Retinal pigment epithelial cell (primary cell): Measurements from ENCODE around the gene SLC6A9.

Experiments used
- DNase-seq: peaks from one replicate; pipeline ENCODE4 v3.0.0-alpha.2; 2010; ENCODE audit warnings: low read depth
- H3K4me3 ChIP-seq: 2 replicates; pipeline ENCODE4 v1.5.1; 2011; ENCODE audit warnings: mild to moderate bottlenecking, low read length, control low read depth, moderate library complexity
- TF ChIP-seq, protein P1 (sequence below): conservative IDR thresholded peaks from 2 replicates; pipeline ENCODE4 v1.5.1; 2011; ENCODE audit warnings: low read depth, low read length, control low read depth, inconsistent platforms

The SLC6A9 gene

DNA sequence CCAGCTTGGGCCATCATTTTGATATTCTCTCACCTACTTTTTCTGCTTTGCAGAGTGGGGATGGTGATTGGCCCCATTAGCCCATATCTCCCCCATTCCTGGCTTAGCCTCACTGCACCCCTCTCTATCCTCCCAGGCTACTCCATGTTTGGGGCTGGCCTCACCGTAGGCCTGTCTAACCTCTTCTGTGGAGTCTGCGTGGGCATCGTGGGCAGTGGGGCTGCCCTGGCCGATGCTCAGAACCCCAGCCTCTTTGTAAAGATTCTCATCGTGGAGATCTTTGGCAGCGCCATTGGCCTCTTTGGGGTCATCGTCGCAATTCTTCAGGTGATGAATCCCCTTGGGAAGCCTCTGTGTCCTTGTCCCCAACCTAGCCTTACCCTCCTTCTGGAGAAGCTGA is 54.4 kb downstream of the SLC6A9 start:
- DNase-seq: no peak
- no peak overlapping the region for H3K4me3 ChIP-seq
- TF ChIP-seq, protein P1, sequence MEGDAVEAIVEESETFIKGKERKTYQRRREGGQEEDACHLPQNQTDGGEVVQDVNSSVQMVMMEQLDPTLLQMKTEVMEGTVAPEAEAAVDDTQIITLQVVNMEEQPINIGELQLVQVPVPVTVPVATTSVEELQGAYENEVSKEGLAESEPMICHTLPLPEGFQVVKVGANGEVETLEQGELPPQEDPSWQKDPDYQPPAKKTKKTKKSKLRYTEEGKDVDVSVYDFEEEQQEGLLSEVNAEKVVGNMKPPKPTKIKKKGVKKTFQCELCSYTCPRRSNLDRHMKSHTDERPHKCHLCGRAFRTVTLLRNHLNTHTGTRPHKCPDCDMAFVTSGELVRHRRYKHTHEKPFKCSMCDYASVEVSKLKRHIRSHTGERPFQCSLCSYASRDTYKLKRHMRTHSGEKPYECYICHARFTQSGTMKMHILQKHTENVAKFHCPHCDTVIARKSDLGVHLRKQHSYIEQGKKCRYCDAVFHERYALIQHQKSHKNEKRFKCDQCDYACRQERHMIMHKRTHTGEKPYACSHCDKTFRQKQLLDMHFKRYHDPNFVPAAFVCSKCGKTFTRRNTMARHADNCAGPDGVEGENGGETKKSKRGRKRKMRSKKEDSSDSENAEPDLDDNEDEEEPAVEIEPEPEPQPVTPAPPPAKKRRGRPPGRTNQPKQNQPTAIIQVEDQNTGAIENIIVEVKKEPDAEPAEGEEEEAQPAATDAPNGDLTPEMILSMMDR: no peak

DNA sequence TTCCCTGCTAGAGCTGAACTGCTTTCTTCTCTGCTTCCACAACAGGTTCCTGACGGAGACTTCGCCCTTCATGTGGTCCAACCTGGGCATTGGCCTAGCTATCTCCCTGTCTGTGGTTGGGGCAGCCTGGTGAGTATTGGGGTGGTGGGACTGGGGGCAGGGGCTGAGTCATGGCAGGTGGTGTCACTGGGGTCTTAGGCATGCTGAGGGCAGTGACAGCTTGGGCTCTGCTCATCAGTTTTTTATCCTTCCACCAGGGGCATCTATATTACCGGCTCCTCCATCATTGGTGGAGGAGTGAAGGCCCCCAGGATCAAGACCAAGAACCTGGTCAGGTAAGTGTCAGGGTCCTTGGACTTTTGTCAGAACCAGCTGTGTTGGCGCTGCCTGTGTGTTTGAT is 55.2 kb downstream of the SLC6A9 start:
- peak overlapping the region; percentile 84 for H3K4me3 ChIP-seq
- no peak for DNase-seq
- TF ChIP-seq, protein P1: no peak

DNA sequence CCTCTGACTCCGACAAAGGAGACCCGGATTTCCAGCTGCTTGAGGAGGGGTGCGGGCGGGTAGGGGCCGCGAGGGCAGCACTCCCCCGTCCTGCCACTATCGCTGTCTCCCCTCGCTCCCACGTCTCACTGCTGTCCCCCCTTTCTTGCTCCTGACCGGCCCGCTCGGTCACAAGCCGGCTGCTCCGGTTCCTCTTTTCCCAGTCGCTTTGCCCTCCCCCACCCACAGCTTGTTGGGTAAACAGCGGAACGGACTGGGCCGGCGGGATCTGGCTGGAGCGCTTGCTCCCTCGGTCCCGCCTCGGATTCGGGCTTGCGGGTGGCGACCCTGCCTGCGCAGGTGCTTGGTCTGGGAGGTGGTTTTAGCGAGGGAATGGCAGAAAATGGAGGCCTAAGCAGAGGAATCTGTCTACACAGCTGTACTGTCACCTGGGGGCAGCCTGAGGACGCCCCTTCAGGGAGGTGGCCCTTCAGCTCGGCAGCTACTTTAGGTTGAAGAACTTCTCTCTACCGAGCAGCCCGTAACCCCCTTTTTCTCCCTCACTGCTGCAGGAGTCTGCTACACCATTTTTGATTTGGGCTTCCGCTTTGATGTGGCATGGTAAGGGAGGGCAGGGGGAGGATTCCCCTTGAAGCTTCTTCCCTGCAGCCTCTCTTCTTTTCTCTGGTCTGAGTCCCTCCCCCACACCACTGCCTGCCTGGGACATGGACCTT is 55.9 kb downstream of the SLC6A9 start:
- TF ChIP-seq, protein P1: no peak
- peak overlapping the region; percentile 84 for H3K4me3 ChIP-seq
- DNase-seq: no peak

DNA sequence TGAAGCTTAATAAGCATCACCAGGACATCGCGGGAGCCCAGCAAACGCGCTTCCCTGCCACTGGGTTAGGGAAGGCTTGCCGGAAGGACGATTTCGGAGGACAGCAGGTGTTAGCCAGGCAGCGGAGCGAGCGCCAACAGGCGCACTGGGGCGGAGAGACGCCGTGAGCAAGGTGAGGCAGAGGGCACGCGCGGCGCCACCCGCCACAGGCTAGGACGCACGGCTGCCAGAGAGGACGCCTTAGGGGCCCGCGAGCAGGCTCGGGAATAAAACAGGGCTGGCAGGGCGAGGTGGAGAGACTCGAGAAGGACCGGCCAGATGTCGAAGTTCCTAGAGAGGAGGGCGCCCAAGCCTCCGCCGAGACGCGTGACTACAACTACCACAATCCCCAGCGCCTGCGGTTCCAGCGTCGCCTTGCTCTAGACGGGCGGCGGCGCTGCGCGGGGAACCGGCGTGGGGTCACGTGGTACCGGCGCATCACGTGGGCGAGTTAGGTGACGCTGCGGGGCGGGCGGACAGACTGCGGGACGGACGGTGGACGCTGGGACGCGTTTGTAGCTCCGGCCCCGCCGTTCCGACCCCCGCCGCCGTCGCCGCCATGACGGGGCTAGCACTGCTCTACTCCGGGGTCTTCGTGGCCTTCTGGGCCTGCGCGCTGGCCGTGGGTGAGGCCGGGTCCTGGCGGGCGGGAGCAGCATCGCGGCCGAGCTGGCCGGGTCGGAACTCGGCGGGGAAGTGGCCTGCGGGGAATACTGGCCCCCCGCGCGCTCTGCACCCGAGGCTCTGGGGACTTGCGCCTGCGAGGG is 56.6 kb downstream of the SLC6A9 start, which contains the start of gene ATP6V0B:
ATP6V0B (plus strand) TSS at position 518 of the 806 bp plus-strand sequence; CDS start at position 599, 81 bp downstream.
- TF ChIP-seq, protein P1: no peak
- peak; percentile 68 for DNase-seq
- peak within 1 kb of the TSS; percentile 84 for H3K4me3 ChIP-seq

DNA sequence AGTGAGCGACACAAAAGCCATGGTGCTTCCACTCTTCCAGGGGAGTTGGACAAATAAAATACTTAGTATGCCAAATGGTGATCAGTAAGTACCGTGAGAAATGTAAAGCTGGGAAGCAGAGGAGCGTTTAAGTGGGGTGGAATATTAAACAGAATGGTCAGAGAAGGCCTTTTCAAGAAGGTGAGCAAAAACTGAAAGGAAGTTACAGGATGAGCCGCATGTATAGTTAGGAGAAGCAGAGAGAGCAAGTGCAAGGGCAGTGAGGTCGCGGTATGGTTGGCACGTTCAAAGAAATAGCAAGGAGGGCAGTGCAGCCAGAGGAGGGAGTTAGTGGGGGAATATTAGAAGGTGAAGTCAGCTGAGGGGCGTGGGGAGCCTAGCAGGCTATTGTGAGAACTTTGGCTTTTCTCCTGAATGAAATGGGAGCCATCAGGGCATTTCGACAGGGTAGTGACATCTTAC is 57.2 kb downstream of the SLC6A9 start:
- H3K4me3 ChIP-seq: peak overlapping the region; percentile 84
- no peak for DNase-seq
- TF ChIP-seq, protein P1: no peak

DNA sequence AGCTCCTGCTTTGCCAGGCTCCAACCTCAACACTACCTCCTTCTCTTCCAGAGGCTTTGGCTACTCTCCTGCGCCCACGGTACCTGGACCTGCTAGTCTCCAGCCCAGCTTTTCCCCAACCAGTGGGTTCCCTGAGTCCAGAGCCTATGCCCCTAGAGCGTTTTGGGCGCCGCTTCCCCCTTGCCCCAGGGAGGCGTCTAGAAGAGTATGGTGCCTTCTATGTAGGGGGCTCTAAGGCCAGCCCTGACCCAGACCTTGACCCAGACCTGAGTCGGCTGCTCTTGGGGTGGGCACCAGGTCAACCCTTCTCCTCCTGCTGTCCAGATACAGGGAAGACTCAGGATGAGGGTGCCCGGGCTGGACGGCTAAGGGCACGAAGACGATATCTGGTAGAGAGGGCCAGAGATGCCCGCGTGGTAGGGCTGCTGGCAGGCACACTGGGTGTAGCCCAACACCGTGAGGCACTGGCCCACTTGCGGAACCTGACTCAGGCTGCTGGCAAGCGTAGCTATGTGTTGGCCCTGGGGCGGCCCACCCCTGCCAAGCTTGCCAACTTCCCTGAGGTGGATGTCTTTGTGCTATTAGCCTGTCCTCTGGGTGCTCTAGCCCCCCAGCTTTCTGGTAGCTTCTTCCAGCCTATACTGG is 59.8 kb downstream of the SLC6A9 start:
- no peak overlapping the region for H3K4me3 ChIP-seq
- TF ChIP-seq, protein P1: no peak
- no peak for DNase-seq
